ENCODE results near the gene MMP24OS. TPM values are rescaled to one million over a fixed set of nuclear protein-coding genes. Genes with fewer than 3 reads are reported as not detected.
"Not testable (repeated sequence)": the region's sequence is repeated elsewhere in the genome, so short reads cannot be mapped to it uniquely, and the experiment has no call there.

The MMP24OS gene
- total RNA-seq, 5 donors from 2014 or later (not counting 1 experiment from before 2014, with no cell fraction given) = 59.5 to 95.5 (median 72.0) TPM

- no peaks in the 10 kb centered on the region for H3K9me3 Mint-ChIP-seq
- ChIA-PET POLR2A (no interaction called here), CTCF (no interaction called here)
- Histone ChIP-seq H3K4me3 (ENCODE audit: control insufficient read depth in 1 of 2, extremely low read depth in 1 of 2, low read length in 1 of 2) (no peak overlapping the region), H3K27me3 (replicated peaks in 1 of 2; ENCODE audit: control insufficient read depth in 2 of 2, extremely low read depth in 1 of 2, insufficient read depth in 2 of 2, low read length in 1 of 2) (no peaks in the 10 kb centered on the region), H3K4me1 (ENCODE audit: control insufficient read depth in 1 of 2, extremely low read depth in 1 of 2, insufficient read depth in 2 of 2, low read length in 2 of 2) (peaks cover 0 to 9% of the 10 kb centered on the region in 2 experiments), H3K36me3 (ENCODE audit: control insufficient read depth in 2 of 2, extremely low read depth in 1 of 2, insufficient read depth in 1 of 2, low read length in 1 of 2) (peaks cover 14 to 44% of the 10 kb centered on the region in 2 donors), H3K27ac (ENCODE audit: low read length) (no peak overlapping the region), H3K9me3 (no peaks in the 10 kb centered on the region)
- no peak overlapping the region for H3K27ac Mint-ChIP-seq
- no peaks in the 10 kb centered on the region for H3K27me3 Mint-ChIP-seq
- H3K36me3 Mint-ChIP-seq = peaks cover 40% of the 10 kb centered on the region
- ATAC-seq (replicated peaks in 1 of 4) (no peak), DNase-seq (no peak)
- peaks cover 7 to 13% (median 11%) of the 10 kb centered on the region in 3 donors for H3K4me1 Mint-ChIP-seq
- 91% methylated on average over 4 of the region's 16 CpGs for WGBS (ENCODE audit: insufficient coverage)
- H3K4me3 Mint-ChIP-seq = no peak overlapping the region
Measured at GRCh38 chr20:35267092-35267491, 10.8 kb downstream of the MMP24OS start.

- H3K4me3 ChIP-seq (ENCODE audit: control insufficient read depth in 1 of 2, extremely low read depth in 1 of 2, low read length in 1 of 2) = no peak overlapping the region
- H3K27ac Mint-ChIP-seq = no peak overlapping the region
- H3K27me3 Mint-ChIP-seq = no peaks in the 10 kb centered on the region
- H3K4me3 Mint-ChIP-seq = no peak overlapping the region
- H3K9me3 Mint-ChIP-seq = no peaks in the 10 kb centered on the region
- DNase-seq (no peak), ATAC-seq (replicated peaks in 1 of 4) (no peak)
- peaks cover 0 to 9% of the 10 kb centered on the region in 2 experiments for H3K4me1 ChIP-seq (ENCODE audit: control insufficient read depth in 1 of 2, extremely low read depth in 1 of 2, insufficient read depth in 2 of 2, low read length in 2 of 2)
- no peak overlapping the region for H3K27ac ChIP-seq (ENCODE audit: low read length)
- H3K36me3 ChIP-seq (ENCODE audit: control insufficient read depth in 2 of 2, extremely low read depth in 1 of 2, insufficient read depth in 1 of 2, low read length in 1 of 2) = peaks cover 7 to 43% of the 10 kb centered on the region in 2 donors
- H3K27me3 ChIP-seq (replicated peaks in 1 of 2; ENCODE audit: control insufficient read depth in 2 of 2, extremely low read depth in 1 of 2, insufficient read depth in 2 of 2, low read length in 1 of 2) = no peaks in the 10 kb centered on the region
- peaks cover 34% of the 10 kb centered on the region for H3K36me3 Mint-ChIP-seq
- peaks cover 7 to 13% (median 11%) of the 10 kb centered on the region in 3 donors for H3K4me1 Mint-ChIP-seq
- no peaks in the 10 kb centered on the region for H3K9me3 ChIP-seq
- CTCF ChIA-PET = interaction anchor here in 1 of 2 donors (0.6 to 0.9 kb wide), 2 partner anchors 101 to 120 kb away, joined by 3 to 5 read pairs; no protein-coding TSS in a partner anchor
- POLR2A ChIA-PET = no interaction called here
- no CpG with 5 or more reads among the region's 1 CpG for WGBS (ENCODE audit: insufficient coverage)
Measured at GRCh38 chr20:35264755-35265154, 13.2 kb downstream of the MMP24OS start.

DNA sequence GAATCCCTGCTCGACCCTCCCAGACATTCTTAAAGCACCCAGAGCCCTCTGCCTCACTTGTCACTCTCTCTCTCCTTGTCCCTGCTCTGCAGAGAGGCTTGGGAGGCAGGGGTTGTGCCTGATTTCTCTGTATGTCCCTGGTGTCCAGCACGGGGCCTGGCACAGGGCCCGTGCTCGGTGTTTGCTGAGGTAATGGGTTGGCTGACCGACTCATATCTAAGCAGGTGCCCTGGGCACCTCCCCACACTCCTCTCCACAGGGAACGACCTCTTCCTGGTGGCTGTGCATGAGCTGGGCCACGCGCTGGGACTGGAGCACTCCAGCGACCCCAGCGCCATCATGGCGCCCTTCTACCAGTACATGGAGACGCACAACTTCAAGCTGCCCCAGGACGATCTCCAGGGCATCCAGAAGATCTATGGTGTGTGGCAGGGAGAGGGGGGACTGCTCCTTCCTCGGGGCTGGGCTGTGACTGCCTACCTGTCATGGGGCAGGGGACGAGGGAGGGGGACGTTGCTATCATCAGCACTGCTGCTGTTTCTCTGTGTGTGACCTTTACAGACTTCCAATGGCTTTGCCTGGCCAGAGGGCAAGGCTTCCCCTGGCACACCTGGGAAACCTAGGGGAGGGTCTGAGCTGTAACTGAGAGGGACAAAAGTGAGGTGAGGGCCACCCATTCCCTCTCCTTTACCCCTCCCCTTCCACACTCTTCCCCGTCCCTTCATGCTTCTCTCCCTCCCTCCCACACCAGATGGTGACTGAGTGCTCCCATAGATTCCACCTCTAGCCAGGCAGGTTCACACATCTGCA is 14.2 kb downstream of the MMP24OS start:
- no peaks in the 10 kb centered on the region for H3K9me3 Mint-ChIP-seq
- no peak overlapping the region for H3K27ac Mint-ChIP-seq

GRCh38 chr20:35262731-35263531 is 15.0 kb downstream of the MMP24OS start:
- CTCF ChIA-PET = interaction anchor here (0.6 kb wide), 3 partner anchors 38 to 470 kb away, joined by 3 to 4 read pairs (median 4); no protein-coding TSS in a partner anchor
- H3K27ac Mint-ChIP-seq; H3K27ac ChIP-seq (ENCODE audit: low read length); DNase-seq; H3K9me3 Mint-ChIP-seq; H3K4me3 ChIP-seq (ENCODE audit: control insufficient read depth in 1 of 2, extremely low read depth in 1 of 2, low read length in 1 of 2); H3K4me1 Mint-ChIP-seq; ATAC-seq (replicated peaks in 1 of 4); H3K4me3 Mint-ChIP-seq; H3K9me3 ChIP-seq; H3K4me1 ChIP-seq (ENCODE audit: control insufficient read depth in 1 of 2, extremely low read depth in 1 of 2, insufficient read depth in 2 of 2, low read length in 2 of 2); H3K27me3 Mint-ChIP-seq; POLR2A ChIA-PET; H3K27me3 ChIP-seq (replicated peaks in 1 of 2; ENCODE audit: control insufficient read depth in 2 of 2, extremely low read depth in 1 of 2, insufficient read depth in 2 of 2, low read length in 1 of 2): not testable (repeated sequence)
- peaks cover 7 to 37% of the 10 kb centered on the region in 2 donors for H3K36me3 ChIP-seq (ENCODE audit: control insufficient read depth in 2 of 2, extremely low read depth in 1 of 2, insufficient read depth in 1 of 2, low read length in 1 of 2)
- WGBS (ENCODE audit: insufficient coverage) = 86% methylated on average over 4 of the region's 8 CpGs
- peaks cover 38% of the 10 kb centered on the region for H3K36me3 Mint-ChIP-seq

More for the DNA sequence above, 14.2 kb downstream of the MMP24OS start:
- Histone ChIP-seq H3K27ac (ENCODE audit: low read length) (no peak overlapping the region), H3K4me3 (ENCODE audit: control insufficient read depth in 1 of 2, extremely low read depth in 1 of 2, low read length in 1 of 2) (no peak overlapping the region), H3K9me3 (no peaks in the 10 kb centered on the region), H3K36me3 (ENCODE audit: control insufficient read depth in 2 of 2, extremely low read depth in 1 of 2, insufficient read depth in 1 of 2, low read length in 1 of 2) (peaks cover 7 to 40% of the 10 kb centered on the region in 2 donors), H3K4me1 (ENCODE audit: control insufficient read depth in 1 of 2, extremely low read depth in 1 of 2, insufficient read depth in 2 of 2, low read length in 2 of 2) (peaks cover 0 to 3% of the 10 kb centered on the region in 2 experiments), H3K27me3 (replicated peaks in 1 of 2; ENCODE audit: control insufficient read depth in 2 of 2, extremely low read depth in 1 of 2, insufficient read depth in 2 of 2, low read length in 1 of 2) (no peaks in the 10 kb centered on the region)
- Mint-ChIP-seq H3K36me3 (peaks cover 38% of the 10 kb centered on the region), H3K4me3 (no peak overlapping the region), H3K27me3 (no peaks in the 10 kb centered on the region), H3K4me1 (peaks cover 5 to 9% (median 7%) of the 10 kb centered on the region in 3 donors)
- 84% methylated on average over 8 of the region's 17 CpGs for WGBS (ENCODE audit: insufficient coverage)
- CTCF ChIA-PET = interaction anchor here (0.6 kb wide), 3 partner anchors 37 to 471 kb away, joined by 3 to 4 read pairs (median 4); no protein-coding TSS in a partner anchor
- ATAC-seq (replicated peaks in 1 of 4) (no peak), DNase-seq (no peak)
- POLR2A ChIA-PET = no interaction called here

DNA sequence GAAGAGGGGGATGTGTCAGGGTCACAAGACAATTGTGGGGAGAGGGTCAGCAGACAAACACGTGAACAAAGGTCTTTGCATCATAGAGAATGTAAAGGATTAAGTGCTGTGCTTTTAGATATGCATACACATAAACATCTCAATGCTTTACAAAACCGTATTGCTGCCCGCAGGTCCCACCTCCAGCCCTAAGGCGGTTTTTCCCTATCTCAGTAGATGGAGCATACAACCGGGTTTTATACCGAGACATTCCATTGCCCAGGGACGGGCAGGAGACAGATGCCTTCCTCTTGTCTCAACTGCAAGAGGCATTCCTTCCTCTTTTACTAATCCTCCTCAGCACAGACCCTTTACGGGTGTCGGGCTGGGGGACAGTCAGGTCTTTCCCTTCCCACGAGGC is 15.6 kb downstream of the MMP24OS start:
- WGBS (ENCODE audit: insufficient coverage) = 100% methylated on average over 2 of the region's 10 CpGs
- POLR2A ChIA-PET; ATAC-seq (replicated peaks in 1 of 4); H3K4me1 ChIP-seq (ENCODE audit: control insufficient read depth in 1 of 2, extremely low read depth in 1 of 2, insufficient read depth in 2 of 2, low read length in 2 of 2); H3K4me1 Mint-ChIP-seq; H3K4me3 ChIP-seq (ENCODE audit: control insufficient read depth in 1 of 2, extremely low read depth in 1 of 2, low read length in 1 of 2); DNase-seq; H3K27ac ChIP-seq (ENCODE audit: low read length); H3K27me3 ChIP-seq (replicated peaks in 1 of 2; ENCODE audit: control insufficient read depth in 2 of 2, extremely low read depth in 1 of 2, insufficient read depth in 2 of 2, low read length in 1 of 2); H3K9me3 ChIP-seq; H3K27ac Mint-ChIP-seq; CTCF ChIA-PET; H3K4me3 Mint-ChIP-seq; H3K9me3 Mint-ChIP-seq; H3K27me3 Mint-ChIP-seq: not testable (repeated sequence)
- H3K36me3 Mint-ChIP-seq = peaks cover 34% of the 10 kb centered on the region
- peaks cover 7 to 32% of the 10 kb centered on the region in 2 donors for H3K36me3 ChIP-seq (ENCODE audit: control insufficient read depth in 2 of 2, extremely low read depth in 1 of 2, insufficient read depth in 1 of 2, low read length in 1 of 2)

DNA sequence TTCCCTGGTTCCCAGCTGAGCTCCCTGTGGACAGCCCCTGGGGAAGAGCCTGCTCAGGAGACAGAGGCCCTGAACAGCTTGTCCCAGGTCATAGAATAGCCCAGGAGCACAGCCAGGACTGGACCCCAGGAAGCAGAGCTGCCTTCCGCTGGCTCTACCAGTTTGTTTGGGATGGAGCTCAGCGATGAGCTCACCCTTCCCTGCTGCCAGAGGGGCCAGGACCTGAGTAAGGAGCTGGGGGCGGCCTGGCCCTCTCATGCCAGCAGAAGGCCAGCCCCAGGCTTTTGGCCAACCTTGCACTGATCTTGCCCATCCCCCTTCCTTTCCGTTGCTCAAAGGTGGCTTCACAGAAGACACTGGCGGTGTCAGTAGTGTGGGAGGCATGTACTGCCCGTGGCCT is 17.5 kb downstream of the MMP24OS start:
- Mint-ChIP-seq H3K27me3 (no peaks in the 10 kb centered on the region), H3K9me3 (no peaks in the 10 kb centered on the region), H3K27ac (no peak overlapping the region), H3K4me3 (no peak overlapping the region), H3K4me1 (peaks cover 0 to 9% (median 5%) of the 10 kb centered on the region in 3 donors), H3K36me3 (peaks cover 37% of the 10 kb centered on the region)
- no peak for ATAC-seq (replicated peaks in 1 of 4)
- Histone ChIP-seq H3K36me3 (ENCODE audit: control insufficient read depth in 2 of 2, extremely low read depth in 1 of 2, insufficient read depth in 1 of 2, low read length in 1 of 2) (peaks cover 3 to 18% of the 10 kb centered on the region in 2 donors), H3K4me3 (ENCODE audit: control insufficient read depth in 1 of 2, extremely low read depth in 1 of 2, low read length in 1 of 2) (no peak overlapping the region), H3K27me3 (replicated peaks in 1 of 2; ENCODE audit: control insufficient read depth in 2 of 2, extremely low read depth in 1 of 2, insufficient read depth in 2 of 2, low read length in 1 of 2) (no peaks in the 10 kb centered on the region), H3K27ac (ENCODE audit: low read length) (no peak overlapping the region), H3K4me1 (ENCODE audit: control insufficient read depth in 1 of 2, extremely low read depth in 1 of 2, insufficient read depth in 2 of 2, low read length in 2 of 2) (peaks cover 0 to 3% of the 10 kb centered on the region in 2 experiments), H3K9me3 (no peaks in the 10 kb centered on the region)
- CTCF ChIA-PET = no interaction called here
- POLR2A ChIA-PET = no interaction called here
- 93% methylated on average over 3 of the region's 6 CpGs for WGBS (ENCODE audit: insufficient coverage)
- DNase-seq = no peak
